ENCODE measurements around the gene PDZD2.

DNA sequence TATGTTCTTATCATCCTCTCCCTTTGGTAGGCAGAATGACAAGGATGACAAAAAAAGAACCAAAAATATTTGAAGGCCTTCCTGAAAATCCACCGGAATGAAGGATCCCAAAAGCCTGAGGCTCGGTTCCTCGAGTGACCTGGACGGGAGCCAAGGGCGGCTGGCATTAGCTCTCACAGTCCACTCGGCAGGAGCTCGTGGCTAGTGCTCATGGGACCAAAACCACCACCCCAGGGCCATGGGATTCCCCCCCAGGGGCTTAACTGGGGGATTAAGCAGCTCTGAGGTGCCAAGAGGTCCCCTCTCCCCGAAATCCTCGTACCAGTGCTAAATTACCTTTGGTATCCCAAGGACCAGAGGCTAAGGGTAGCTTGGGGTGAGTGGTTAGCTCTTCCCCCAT is 586 bp upstream of the PDZD2 start:
- TF ChIP-seq CTCF (conservative IDR thresholded peaks at IDR 0.05 in 1 of 2, IDR thresholded peaks at IDR 0.05 in 1 of 2; ENCODE audit: extremely low read depth in 1 of 2, insufficient read depth in 1 of 2, low read depth in 1 of 2, low read length in 2 of 2) (no peak), EZH2 (IDR thresholded peaks at IDR 0.05; ENCODE audit: borderline replicate concordance, low read length) (no peak)

All from mammary epithelial cell (primary cell).